SK-N-SH treated with all-trans-retinoic acid at 6 μM for 48 hours (cell line): Measurements from ENCODE around the gene KRTAP10-10.

Experiments
- ARNTL ChIP-seq: fragments of 450-650 bp; formaldehyde crosslinking; IDR thresholded peaks from 2 replicates; pipeline ENCODE4 v1.5.0; 2020; ENCODE audit warnings: low read depth, mild to moderate bottlenecking, moderate library complexity, borderline replicate concordance
- GLIS3 ChIP-seq: fragments of 250-450 bp; sonication (Bioruptor Pico); IDR thresholded peaks from 2 replicates; pipeline ENCODE4 v1.5.0; 2020; ENCODE audit warnings: mild to moderate bottlenecking, moderate library complexity
- PPARA ChIP-seq: fragments of 250-450 bp; sonication (Bioruptor Pico); IDR thresholded peaks from 2 replicates; pipeline ENCODE4 v1.5.0; 2020; ENCODE audit warnings: mild to moderate bottlenecking, borderline replicate concordance
- SNAI2 ChIP-seq: fragments of 250-450 bp; sonication (Bioruptor Pico); IDR thresholded peaks from 2 replicates; pipeline ENCODE4 v1.5.0; 2020; ENCODE audit warnings: mild to moderate bottlenecking, moderate library complexity
- TCF4 ChIP-seq: fragments of 250-450 bp; sonication (Bioruptor Pico); IDR thresholded peaks from 2 replicates; pipeline ENCODE4 v1.8.0; 2021; ENCODE audit warnings: mild to moderate bottlenecking, moderate library complexity, borderline replicate concordance
- TOX ChIP-seq: fragments of 250-450 bp; sonication (Bioruptor Pico); IDR thresholded peaks from 2 replicates; pipeline ENCODE4 v1.8.0; 2021; ENCODE audit warnings: mild to moderate bottlenecking, moderate library complexity, borderline replicate concordance
- ZC3H10 ChIP-seq: fragments of 250-450 bp; sonication (Bioruptor Pico); IDR thresholded peaks from 2 replicates; pipeline ENCODE4 v1.5.1; 2021; ENCODE audit warnings: mild to moderate bottlenecking, moderate library complexity
- ZNF70 ChIP-seq: fragments of 450-650 bp; formaldehyde crosslinking; IDR thresholded peaks from 2 replicates; pipeline ENCODE4 v1.5.0; 2020; ENCODE audit warnings: mild to moderate bottlenecking, moderate library complexity
- TF ChIP-seq, protein P1 (sequence below): fragments of 250-450 bp; sonication (Bioruptor Pico); IDR thresholded peaks from 2 replicates; pipeline ENCODE4 v1.8.0; 2020; ENCODE audit warnings: mild to moderate bottlenecking, moderate library complexity, borderline replicate concordance
- TF ChIP-seq, protein P2 (sequence below): fragments of 250-450 bp; sonication (Bioruptor Pico); IDR thresholded peaks from 2 replicates; pipeline ENCODE4 v1.5.1; 2021; ENCODE audit warnings: mild to moderate bottlenecking, moderate library complexity
- TF ChIP-seq, protein P3 (sequence below): fragments of 250-450 bp; sonication (Bioruptor Pico); IDR thresholded peaks from 2 replicates; pipeline ENCODE4 v1.5.1; 2020; ENCODE audit warnings: low read depth, mild to moderate bottlenecking, moderate library complexity
- TF ChIP-seq, protein P4 (sequence below): fragments of 250-450 bp; sonication (Bioruptor Pico); IDR thresholded peaks from 2 replicates; pipeline ENCODE4 v1.5.0; 2020; ENCODE audit warnings: mild to moderate bottlenecking, moderate library complexity

DNA sequence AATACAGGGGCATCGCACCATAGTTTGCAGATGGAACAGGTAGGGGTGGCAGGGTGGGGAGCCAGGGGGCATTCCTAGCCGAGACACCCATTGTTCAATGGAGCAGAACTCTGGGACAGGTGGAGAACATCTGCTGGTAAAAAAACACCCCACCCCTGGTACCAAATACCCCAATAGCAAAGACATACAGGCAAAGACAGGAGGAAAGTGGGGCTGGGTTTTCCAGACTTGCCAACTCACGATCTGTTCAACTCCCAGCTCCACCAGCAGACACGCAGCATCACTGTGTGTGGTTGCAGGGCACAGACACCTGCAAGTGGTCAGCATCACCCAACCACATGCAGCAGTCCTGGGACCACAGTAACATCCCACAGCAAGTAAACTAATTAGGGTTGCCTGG is 25.6 kb upstream of the KRTAP10-10 start:
- no peak for TF ChIP-seq ARNTL (CRISPR knock-in tag)
- TF ChIP-seq GLIS3, result no peak
- TF ChIP-seq SNAI2 (CRISPR knock-in tag), result no peak
- TF ChIP-seq ZNF70 (CRISPR knock-in tag), result no peak
- no peak for TF ChIP-seq ZC3H10 (CRISPR knock-in tag)
- TF ChIP-seq, protein P1, sequence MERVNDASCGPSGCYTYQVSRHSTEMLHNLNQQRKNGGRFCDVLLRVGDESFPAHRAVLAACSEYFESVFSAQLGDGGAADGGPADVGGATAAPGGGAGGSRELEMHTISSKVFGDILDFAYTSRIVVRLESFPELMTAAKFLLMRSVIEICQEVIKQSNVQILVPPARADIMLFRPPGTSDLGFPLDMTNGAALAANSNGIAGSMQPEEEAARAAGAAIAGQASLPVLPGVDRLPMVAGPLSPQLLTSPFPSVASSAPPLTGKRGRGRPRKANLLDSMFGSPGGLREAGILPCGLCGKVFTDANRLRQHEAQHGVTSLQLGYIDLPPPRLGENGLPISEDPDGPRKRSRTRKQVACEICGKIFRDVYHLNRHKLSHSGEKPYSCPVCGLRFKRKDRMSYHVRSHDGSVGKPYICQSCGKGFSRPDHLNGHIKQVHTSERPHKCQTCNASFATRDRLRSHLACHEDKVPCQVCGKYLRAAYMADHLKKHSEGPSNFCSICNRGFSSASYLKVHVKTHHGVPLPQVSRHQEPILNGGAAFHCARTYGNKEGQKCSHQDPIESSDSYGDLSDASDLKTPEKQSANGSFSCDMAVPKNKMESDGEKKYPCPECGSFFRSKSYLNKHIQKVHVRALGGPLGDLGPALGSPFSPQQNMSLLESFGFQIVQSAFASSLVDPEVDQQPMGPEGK (CRISPR knock-in tag), result no peak
- TF ChIP-seq, protein P2, sequence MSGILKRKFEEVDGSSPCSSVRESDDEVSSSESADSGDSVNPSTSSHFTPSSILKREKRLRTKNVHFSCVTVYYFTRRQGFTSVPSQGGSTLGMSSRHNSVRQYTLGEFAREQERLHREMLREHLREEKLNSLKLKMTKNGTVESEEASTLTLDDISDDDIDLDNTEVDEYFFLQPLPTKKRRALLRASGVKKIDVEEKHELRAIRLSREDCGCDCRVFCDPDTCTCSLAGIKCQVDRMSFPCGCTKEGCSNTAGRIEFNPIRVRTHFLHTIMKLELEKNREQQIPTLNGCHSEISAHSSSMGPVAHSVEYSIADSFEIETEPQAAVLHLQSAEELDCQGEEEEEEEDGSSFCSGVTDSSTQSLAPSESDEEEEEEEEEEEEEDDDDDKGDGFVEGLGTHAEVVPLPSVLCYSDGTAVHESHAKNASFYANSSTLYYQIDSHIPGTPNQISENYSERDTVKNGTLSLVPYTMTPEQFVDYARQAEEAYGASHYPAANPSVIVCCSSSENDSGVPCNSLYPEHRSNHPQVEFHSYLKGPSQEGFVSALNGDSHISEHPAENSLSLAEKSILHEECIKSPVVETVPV (CRISPR knock-in tag), result no peak
- no peak for TF ChIP-seq PPARA
- no peak for TF ChIP-seq TCF4
- TF ChIP-seq, protein P3, sequence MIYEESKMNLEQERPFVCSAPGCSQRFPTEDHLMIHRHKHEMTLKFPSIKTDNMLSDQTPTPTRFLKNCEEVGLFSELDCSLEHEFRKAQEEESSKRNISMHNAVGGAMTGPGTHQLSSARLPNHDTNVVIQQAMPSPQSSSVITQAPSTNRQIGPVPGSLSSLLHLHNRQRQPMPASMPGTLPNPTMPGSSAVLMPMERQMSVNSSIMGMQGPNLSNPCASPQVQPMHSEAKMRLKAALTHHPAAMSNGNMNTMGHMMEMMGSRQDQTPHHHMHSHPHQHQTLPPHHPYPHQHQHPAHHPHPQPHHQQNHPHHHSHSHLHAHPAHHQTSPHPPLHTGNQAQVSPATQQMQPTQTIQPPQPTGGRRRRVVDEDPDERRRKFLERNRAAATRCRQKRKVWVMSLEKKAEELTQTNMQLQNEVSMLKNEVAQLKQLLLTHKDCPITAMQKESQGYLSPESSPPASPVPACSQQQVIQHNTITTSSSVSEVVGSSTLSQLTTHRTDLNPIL, result no peak
- TF ChIP-seq, protein P4, sequence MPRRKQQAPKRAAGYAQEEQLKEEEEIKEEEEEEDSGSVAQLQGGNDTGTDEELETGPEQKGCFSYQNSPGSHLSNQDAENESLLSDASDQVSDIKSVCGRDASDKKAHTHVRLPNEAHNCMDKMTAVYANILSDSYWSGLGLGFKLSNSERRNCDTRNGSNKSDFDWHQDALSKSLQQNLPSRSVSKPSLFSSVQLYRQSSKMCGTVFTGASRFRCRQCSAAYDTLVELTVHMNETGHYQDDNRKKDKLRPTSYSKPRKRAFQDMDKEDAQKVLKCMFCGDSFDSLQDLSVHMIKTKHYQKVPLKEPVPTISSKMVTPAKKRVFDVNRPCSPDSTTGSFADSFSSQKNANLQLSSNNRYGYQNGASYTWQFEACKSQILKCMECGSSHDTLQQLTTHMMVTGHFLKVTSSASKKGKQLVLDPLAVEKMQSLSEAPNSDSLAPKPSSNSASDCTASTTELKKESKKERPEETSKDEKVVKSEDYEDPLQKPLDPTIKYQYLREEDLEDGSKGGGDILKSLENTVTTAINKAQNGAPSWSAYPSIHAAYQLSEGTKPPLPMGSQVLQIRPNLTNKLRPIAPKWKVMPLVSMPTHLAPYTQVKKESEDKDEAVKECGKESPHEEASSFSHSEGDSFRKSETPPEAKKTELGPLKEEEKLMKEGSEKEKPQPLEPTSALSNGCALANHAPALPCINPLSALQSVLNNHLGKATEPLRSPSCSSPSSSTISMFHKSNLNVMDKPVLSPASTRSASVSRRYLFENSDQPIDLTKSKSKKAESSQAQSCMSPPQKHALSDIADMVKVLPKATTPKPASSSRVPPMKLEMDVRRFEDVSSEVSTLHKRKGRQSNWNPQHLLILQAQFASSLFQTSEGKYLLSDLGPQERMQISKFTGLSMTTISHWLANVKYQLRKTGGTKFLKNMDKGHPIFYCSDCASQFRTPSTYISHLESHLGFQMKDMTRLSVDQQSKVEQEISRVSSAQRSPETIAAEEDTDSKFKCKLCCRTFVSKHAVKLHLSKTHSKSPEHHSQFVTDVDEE (CRISPR knock-in tag), result no peak
- no peak for TF ChIP-seq TOX (CRISPR knock-in tag)
